HEK293 (cell line): ENCODE measurements around the gene KLF16.

ENCODE experiments used
- CTCF ChIA-PET: fragments of 350-600 bp; formaldehyde crosslinking; extraction: SDS; loops from one replicate; lab custom pipeline; 2021; ENCODE audit warnings: antibody characterized with exemption; lab: Yijun Ruan, JAX
- POLR2A ChIA-PET: fragments of 300-600 bp; formaldehyde crosslinking; extraction: SDS; loops from one replicate; lab custom pipeline; 2020; ENCODE audit warnings: antibody characterized with exemption, inconsistent platforms; lab: Yijun Ruan, JAX
- H3K27ac ChIP-seq: fragments of 200-500 bp; sonication (Bioruptor generic); 2 replicates; pipeline ENCODE4 v1.5.1; 2014; ENCODE audit warnings: low read depth, low read length, control low read depth, inconsistent platforms; ENCODE audit errors: extremely low read depth
- H3K36me3 ChIP-seq, 2 experiments: fragments of 200-500 bp in 1 of 2; sonication (Bioruptor generic) in 1 of 2; 1 replicate in 1 of 2; 2 replicates in 1 of 2; pipeline ENCODE4 v1.5.1; 2014 to 2017; ENCODE audit warnings: inconsistent platforms in 2 of 2, low read length in 2 of 2; ENCODE audit not compliant: control insufficient read depth in 2 of 2, insufficient read depth in 1 of 2
- H3K4me1 ChIP-seq: fragments of 200-500 bp; sonication (Bioruptor generic); 2 replicates; pipeline ENCODE4 v1.5.1; 2014; ENCODE audit warnings: mild to moderate bottlenecking, low read length, inconsistent platforms; ENCODE audit not compliant: control insufficient read depth, insufficient read depth
- H3K4me3 ChIP-seq: 2 replicates; pipeline ENCODE4 v1.5.1; 2011; ENCODE audit warnings: low read depth, mild to moderate bottlenecking, control low read depth, low read length, moderate library complexity
- H3K9me3 ChIP-seq: fragments of 200-500 bp; sonication (Bioruptor generic); 2 replicates; pipeline ENCODE4 v1.5.1; 2014; ENCODE audit warnings: low read depth, low read length, inconsistent platforms; ENCODE audit not compliant: control insufficient read depth, insufficient read depth
- CTCF ChIP-seq: fragments of 450-650 bp; formaldehyde crosslinking; IDR thresholded peaks from 2 replicates; pipeline ENCODE4 v1.5.1; 2016; ENCODE audit warnings: missing biosample characterization, missing genetic modification characterization
- KLF8 ChIP-seq: fragments of 450-650 bp; formaldehyde crosslinking; IDR thresholded peaks from 2 replicates; pipeline ENCODE4 v1.5.1; 2016; ENCODE audit warnings: missing biosample characterization, missing genetic modification characterization
- RBAK ChIP-seq: fragments of 450-650 bp; formaldehyde crosslinking; IDR thresholded peaks from 2 replicates; pipeline ENCODE4 v1.5.1; 2016; ENCODE audit warnings: missing biosample characterization, missing genetic modification characterization
- ZBTB20 ChIP-seq: fragments of 450-650 bp; formaldehyde crosslinking; IDR thresholded peaks from 2 replicates; pipeline ENCODE4 v1.5.1; 2016; ENCODE audit warnings: missing biosample characterization, missing genetic modification characterization
- ZBTB7A ChIP-seq: fragments of 450-650 bp; formaldehyde crosslinking; IDR thresholded peaks from 2 replicates; pipeline ENCODE4 v1.5.1; 2016; ENCODE audit warnings: low read depth, missing biosample characterization, missing genetic modification characterization
- ZNF112 ChIP-seq: fragments of 450-650 bp; formaldehyde crosslinking; IDR thresholded peaks from 2 replicates; pipeline ENCODE4 v1.5.0; 2017; ENCODE audit warnings: missing biosample characterization, missing genetic modification characterization
- ZNF16 ChIP-seq: fragments of 450-650 bp; formaldehyde crosslinking; IDR thresholded peaks from 2 replicates; pipeline ENCODE4 v1.5.1; 2016; ENCODE audit warnings: low read depth, missing biosample characterization, missing genetic modification characterization
- ZNF202 ChIP-seq: fragments of 450-650 bp; formaldehyde crosslinking; IDR thresholded peaks from 2 replicates; pipeline ENCODE4 v1.5.1; 2016; ENCODE audit warnings: missing biosample characterization, missing genetic modification characterization, borderline replicate concordance
- ZNF266 ChIP-seq: fragments of 450-650 bp; formaldehyde crosslinking; IDR thresholded peaks from 2 replicates; pipeline ENCODE4 v1.5.1; 2016; ENCODE audit warnings: missing biosample characterization, missing genetic modification characterization, low read depth
- ZNF341 ChIP-seq: fragments of 450-650 bp; formaldehyde crosslinking; IDR thresholded peaks from 2 replicates; pipeline ENCODE4; 2016; ENCODE audit warnings: low read depth, missing biosample characterization, missing genetic modification characterization
- ZNF488 ChIP-seq: fragments of 450-650 bp; formaldehyde crosslinking; IDR thresholded peaks from 2 replicates; pipeline ENCODE4 v1.5.1; 2016; ENCODE audit warnings: missing biosample characterization, missing genetic modification characterization
- ZNF501 ChIP-seq: fragments of 450-650 bp; formaldehyde crosslinking; IDR thresholded peaks from 2 replicates; pipeline ENCODE4 v1.5.1; 2016; ENCODE audit warnings: missing biosample characterization, missing genetic modification characterization
- ZNF529 ChIP-seq: fragments of 450-650 bp; formaldehyde crosslinking; IDR thresholded peaks from 2 replicates; pipeline ENCODE4 v1.5.1; 2017; ENCODE audit warnings: missing genetic modification characterization, missing biosample characterization; ENCODE audit not compliant: insufficient replicate concordance
- ZNF548 ChIP-seq: fragments of 450-650 bp; formaldehyde crosslinking; IDR thresholded peaks from 2 replicates; pipeline ENCODE4 v1.5.1; 2016; ENCODE audit warnings: missing biosample characterization, missing genetic modification characterization
- ZNF549 ChIP-seq: fragments of 450-650 bp; IDR thresholded peaks from 2 replicates; pipeline ENCODE4 v1.5.1; 2018; ENCODE audit warnings: missing biosample characterization, missing genetic modification characterization, mild to moderate bottlenecking, inconsistent platforms, moderate library complexity
- ZNF580 ChIP-seq: fragments of 450-650 bp; formaldehyde crosslinking; IDR thresholded peaks from 2 replicates; pipeline ENCODE4 v1.5.1; 2016; ENCODE audit warnings: missing biosample characterization, missing genetic modification characterization
- ZNF626 ChIP-seq: fragments of 450-650 bp; sonication (Bioruptor Pico); formaldehyde crosslinking; IDR thresholded peaks from 2 replicates; pipeline ENCODE4 v1.5.1; 2018; ENCODE audit warnings: missing biosample characterization, missing genetic modification characterization, inconsistent platforms
- ZNF629 ChIP-seq: fragments of 450-650 bp; formaldehyde crosslinking; IDR thresholded peaks from 2 replicates; pipeline ENCODE4 v1.5.1; 2017; ENCODE audit warnings: missing biosample characterization, missing genetic modification characterization
- ZNF776 ChIP-seq: fragments of 450-650 bp; formaldehyde crosslinking; IDR thresholded peaks from 2 replicates; pipeline ENCODE4 v1.5.0; 2017; ENCODE audit warnings: missing biosample characterization, missing genetic modification characterization, borderline replicate concordance
- ZNF792 ChIP-seq: fragments of 450-650 bp; formaldehyde crosslinking; IDR thresholded peaks from 2 replicates; pipeline ENCODE4 v1.5.1; 2016; ENCODE audit warnings: missing biosample characterization, missing genetic modification characterization
- ZSCAN5A ChIP-seq: fragments of 450-650 bp; formaldehyde crosslinking; IDR thresholded peaks from 2 replicates; pipeline ENCODE4 v1.5.1; 2016; ENCODE audit warnings: missing biosample characterization, missing genetic modification characterization

The KLF16 gene

GRCh38 chr19:1850809-1851653 lies 12.3 kb downstream of the KLF16 start:
- CTCF ChIA-PET, result interaction anchor here (0.7 kb wide), 1 partner anchor 9 kb away, joined by 3 read pairs; no protein-coding TSS in a partner anchor
- no peak overlapping the region for H3K27ac ChIP-seq
- POLR2A ChIA-PET, result no interaction called here
- H3K36me3 ChIP-seq, result no peaks in the 10 kb centered on the region
- no peaks in the 10 kb centered on the region for H3K9me3 ChIP-seq
- no peak overlapping the region for H3K4me3 ChIP-seq
- peak; percentile 37; the same call in 1 of the 2 replicates for TF ChIP-seq KLF8 (tag by site-specific recombination)
- TF ChIP-seq CTCF (tag by site-specific recombination), result peak; percentile 59
- TF ChIP-seq ZNF16 (tag by site-specific recombination), result peak; percentile 97
- peak; percentile 62 for TF ChIP-seq ZNF341
- no peak for TF ChIP-seq ZNF202 (tag by site-specific recombination)
- peaks cover 5% of the 10 kb centered on the region; the same call in 1 of the 2 replicates for H3K4me1 ChIP-seq

GRCh38 chr19:1849886-1850398 lies 13.4 kb downstream of the KLF16 start:
- Histone ChIP-seq H3K4me3 (no peak overlapping the region), H3K9me3 (no peaks in the 10 kb centered on the region), H3K36me3 (peaks cover 0 to 9% of the 10 kb centered on the region in 2 experiments; a peak in 1 of 3 replicates), H3K27ac (no peak overlapping the region), H3K4me1 (peaks cover 4% of the 10 kb centered on the region; the same call in 1 of the 2 replicates)
- ChIA-PET POLR2A (no interaction called here), CTCF (interaction anchor here (0.6 to 1.8 kb wide), 5 partner anchors 8 to 88 kb away, joined by 3 to 19 read pairs (median 3); no protein-coding TSS in a partner anchor)
- TF ChIP-seq ZNF112 (tag by site-specific recombination), result no peak
- TF ChIP-seq ZNF549 (tag by site-specific recombination), result no peak
- TF ChIP-seq ZBTB20 (tag by site-specific recombination), result no peak
- no peak for TF ChIP-seq ZBTB7A
- no peak for TF ChIP-seq ZNF529
- TF ChIP-seq ZNF792 (tag by site-specific recombination), result no peak
- TF ChIP-seq ZNF501 (tag by site-specific recombination), result no peak
- TF ChIP-seq ZNF776 (tag by site-specific recombination), result no peak
- no peak for TF ChIP-seq CTCF (tag by site-specific recombination)
- TF ChIP-seq ZNF266 (tag by site-specific recombination), result no peak
- no peak for TF ChIP-seq ZNF580 (tag by site-specific recombination)
- TF ChIP-seq RBAK, result no peak
- no peak for TF ChIP-seq ZNF629 (tag by site-specific recombination)
- no peak for TF ChIP-seq ZNF488 (tag by site-specific recombination)
- TF ChIP-seq ZNF626 (tag by site-specific recombination), result no peak
- no peak for TF ChIP-seq ZSCAN5A (tag by site-specific recombination)
- no peak for TF ChIP-seq ZNF548 (tag by site-specific recombination)
